Kidney (tissue), 14 donors: Measurements from ENCODE around the gene HGF. TPM values are rescaled to one million over a fixed set of nuclear protein-coding genes. Genes with fewer than 3 reads are reported as not detected.

Source experiments
- DNase-seq, 5 donors: peaks; one replicate each; pipeline ENCODE4 v3.0.0-alpha.2; 2013 to 2020
- FAIRE-seq: peaks from 2 replicates; lab custom pipeline; 2012; peaks lifted over from hg19 to GRCh38; lab: Jason Lieb, UNC
- H3K27ac ChIP-seq, 2 donors: one replicate each; pipeline ENCODE4 v1.7.0; 2013; ENCODE audit warnings: low read depth in 2 of 2, low read length in 2 of 2, inconsistent platforms in 1 of 2
- H3K27me3 ChIP-seq: one replicate; pipeline ENCODE4 v1.7.1; 2013; ENCODE audit warnings: low read length, inconsistent platforms; ENCODE audit not compliant: control insufficient read depth, insufficient read depth
- H3K36me3 ChIP-seq, 3 donors: one replicate each; pipeline versions ENCODE4 v1.7.0 to v1.7.1; 2013; ENCODE audit warnings: low read length in 3 of 3, control low read depth in 1 of 3, inconsistent platforms in 1 of 3; ENCODE audit not compliant: insufficient read depth in 3 of 3, control insufficient read depth in 2 of 3
- H3K4me1 ChIP-seq, 3 donors: one replicate each; pipeline versions ENCODE4 v1.7.0 to v1.7.1; 2013; ENCODE audit warnings: low read length in 3 of 3, inconsistent platforms in 1 of 3, low read depth in 1 of 3; ENCODE audit not compliant: control insufficient read depth in 2 of 3, insufficient read depth in 2 of 3
- H3K4me3 ChIP-seq, 3 donors: one replicate each; pipeline versions ENCODE4 v1.7.0 to v1.8.1; 2013; ENCODE audit warnings: low read length in 3 of 3, control low read depth in 1 of 3, inconsistent platforms in 1 of 3
- H3K9ac ChIP-seq, 3 donors: one replicate each; pipeline versions ENCODE4 v1.7.0 to v1.7.1; 2013; ENCODE audit warnings: low read length in 3 of 3, control low read depth in 1 of 3, inconsistent platforms in 1 of 3
- H3K9me3 ChIP-seq, 3 donors: one replicate each; pipeline versions ENCODE4 v1.7.0 to v1.7.1; 2013; ENCODE audit warnings: low read length in 3 of 3, control low read depth in 1 of 3, inconsistent platforms in 1 of 3; ENCODE audit not compliant: control insufficient read depth in 2 of 3, insufficient read depth in 1 of 3
- CTCF ChIP-seq: IDR thresholded peaks from 3 replicates; pipeline ENCODE4 v1.5.1; 2012; ENCODE audit warnings: mild to moderate bottlenecking, moderate library complexity, borderline replicate concordance; ENCODE audit not compliant: insufficient read depth; ENCODE audit errors: extremely low read depth
- intact Hi-C: fragments of 100-400 bp; cut with DNase I; formaldehyde crosslinking; loops from one replicate; pipeline ENCODE4 v1.11.1; 2022
- polyA plus RNA-seq: library from polyadenylated mRNA; stranded (reverse); fragments of 350-450 nt; fragmentation: Illumina TruSeq; extraction: RNeasy Lipid Tissue Mini Kit (QIAGEN cat#74804); gene quantifications from one replicate; pipeline ENCODE4 v1.2.3, GENCODE V29; 2014; ENCODE audit warnings: low read depth, low replicate concordance; ENCODE audit not compliant: insufficient read depth
- total RNA-seq: library from RNA; stranded (reverse); fragmentation: NEBNext Ultra II Directional; extraction: Animal tissue kit (Norgen Biotek cat#: 25700); gene quantifications from one replicate; pipeline ENCODE4 v1.2.1, GENCODE V29; 2021
- donor health status: control.
- donor health status: control.
- donor health status: control.
- donor health status: control.
- donor health status: control.
- donor health status: DM: yes; HTN: yes; CAD: no.
- donor health status: Normal renal cell carcinoma (clear cell type).

HGF gene
- total and polyA plus RNA-seq, 2 donors from 2014 or later = 2.6 to 23.8 TPM

GRCh38 chr7:81698965-81699364 is 70.9 kb downstream of the HGF start:
- no peaks in the 10 kb centered on the region for H3K4me1 ChIP-seq
- H3K9me3 ChIP-seq = no peaks in the 10 kb centered on the region
- DNase-seq (no peak), FAIRE-seq (peak; percentile 68)
- H3K4me3 ChIP-seq = no peak overlapping the region
- H3K9ac ChIP-seq = no peak overlapping the region
- no peaks in the 10 kb centered on the region for H3K36me3 ChIP-seq
- intact Hi-C loops = no loop called here
- H3K27me3 ChIP-seq = no peaks in the 10 kb centered on the region
- H3K27ac ChIP-seq = no peak overlapping the region
- no peak for TF ChIP-seq CTCF

- Histone ChIP-seq H3K36me3 (no peaks in the 10 kb centered on the region), H3K27me3 (no peaks in the 10 kb centered on the region), H3K4me1 (no peaks in the 10 kb centered on the region), H3K4me3 (no peak overlapping the region), H3K9ac (no peak overlapping the region), H3K27ac (no peak overlapping the region), H3K9me3 (no peaks in the 10 kb centered on the region)
- DNase-seq = no peak
- FAIRE-seq = no peak
- no peak for TF ChIP-seq CTCF
- intact Hi-C loops = no loop called here
Observed at GRCh38 chr7:81694711-81695110, 75.1 kb downstream of the HGF start.

- FAIRE-seq (no peak), DNase-seq (no peak)
- no peak overlapping the region for H3K4me3 ChIP-seq
- no peaks in the 10 kb centered on the region for H3K9me3 ChIP-seq
- H3K9ac ChIP-seq = no peak overlapping the region
- H3K36me3 ChIP-seq = no peaks in the 10 kb centered on the region
- no peaks in the 10 kb centered on the region for H3K4me1 ChIP-seq
- no peaks in the 10 kb centered on the region for H3K27me3 ChIP-seq
- no peak overlapping the region for H3K27ac ChIP-seq
- intact Hi-C loops = no loop called here
- no peak for TF ChIP-seq CTCF
Observed at GRCh38 chr7:81693894-81694293, 76.0 kb downstream of the HGF start.

- no peak overlapping the region for H3K4me3 ChIP-seq
- no peaks in the 10 kb centered on the region for H3K4me1 ChIP-seq
- intact Hi-C loops = no loop called here
- no peak for TF ChIP-seq CTCF
- H3K27me3 ChIP-seq = no peaks in the 10 kb centered on the region
- H3K36me3 ChIP-seq = no peaks in the 10 kb centered on the region
- H3K9me3 ChIP-seq = no peaks in the 10 kb centered on the region
- H3K9ac ChIP-seq = no peak overlapping the region
- DNase-seq (no peak), FAIRE-seq (no peak)
- no peak overlapping the region for H3K27ac ChIP-seq
Observed at GRCh38 chr7:81693080-81693479, 76.8 kb downstream of the HGF start.
